ENCODE measurements around the gene LPXN. TPM values are rescaled to one million over a fixed set of nuclear protein-coding genes. Genes with fewer than 3 reads are reported as not detected.

The LPXN gene
- total and polyA plus RNA-seq, 10 donors = 50.8 to 83.7 (median 65.5) TPM

DNA sequence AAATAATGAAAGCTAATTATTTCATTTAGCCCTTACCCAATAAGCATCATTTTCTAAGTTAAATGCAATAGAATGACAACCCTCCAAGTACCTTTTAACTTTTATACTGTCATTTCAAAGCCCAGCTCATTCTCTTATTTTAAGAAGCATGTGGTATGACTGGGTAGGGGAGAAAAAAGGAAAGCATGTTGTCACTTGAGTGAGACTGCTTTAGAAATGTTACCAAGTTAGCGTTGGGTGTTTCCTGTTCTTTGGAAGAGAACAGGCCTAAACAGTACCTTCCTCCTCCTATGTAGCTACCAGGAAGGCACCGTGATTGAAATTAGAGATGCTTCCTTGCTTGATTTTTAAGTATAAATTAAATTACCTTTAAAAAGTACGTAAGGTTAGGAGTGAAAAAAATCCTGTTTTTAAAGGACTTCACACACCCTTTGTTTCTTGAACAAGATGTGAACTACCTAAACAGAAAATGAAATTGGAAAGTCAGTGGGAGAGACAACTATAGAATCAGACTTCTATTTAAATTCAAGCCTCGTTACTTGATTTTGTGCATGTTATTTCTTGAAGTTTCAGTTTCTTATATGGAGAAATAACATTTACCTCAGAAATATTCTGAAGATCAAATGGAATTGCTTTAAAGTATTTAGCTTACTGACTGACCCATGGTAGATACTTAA lies 46.1 kb upstream of the LPXN start:
- no peak overlapping the region for H3K27ac ChIP-seq
- peaks cover 0 to 100% (median 74%) of the 10 kb centered on the region in 6 donors for H3K36me3 ChIP-seq
- 77 to 82% (median 80%) methylated on average over 4 of the region's 4 CpGs for WGBS, 5 donors
- intact Hi-C loops (cut with DNase I; ENCODE audit: low total_unique reads) = no loop called here
- no peaks in the 10 kb centered on the region for H3K27me3 ChIP-seq (replicated peaks in 1 of 7)
- H3K4me1 ChIP-seq = peaks cover 0 to 5% (median 0%) of the 10 kb centered on the region in 6 donors
- no peak overlapping the region for H3K4me3 ChIP-seq
- DNase-seq = no peak
- TF ChIP-seq, protein P1, sequence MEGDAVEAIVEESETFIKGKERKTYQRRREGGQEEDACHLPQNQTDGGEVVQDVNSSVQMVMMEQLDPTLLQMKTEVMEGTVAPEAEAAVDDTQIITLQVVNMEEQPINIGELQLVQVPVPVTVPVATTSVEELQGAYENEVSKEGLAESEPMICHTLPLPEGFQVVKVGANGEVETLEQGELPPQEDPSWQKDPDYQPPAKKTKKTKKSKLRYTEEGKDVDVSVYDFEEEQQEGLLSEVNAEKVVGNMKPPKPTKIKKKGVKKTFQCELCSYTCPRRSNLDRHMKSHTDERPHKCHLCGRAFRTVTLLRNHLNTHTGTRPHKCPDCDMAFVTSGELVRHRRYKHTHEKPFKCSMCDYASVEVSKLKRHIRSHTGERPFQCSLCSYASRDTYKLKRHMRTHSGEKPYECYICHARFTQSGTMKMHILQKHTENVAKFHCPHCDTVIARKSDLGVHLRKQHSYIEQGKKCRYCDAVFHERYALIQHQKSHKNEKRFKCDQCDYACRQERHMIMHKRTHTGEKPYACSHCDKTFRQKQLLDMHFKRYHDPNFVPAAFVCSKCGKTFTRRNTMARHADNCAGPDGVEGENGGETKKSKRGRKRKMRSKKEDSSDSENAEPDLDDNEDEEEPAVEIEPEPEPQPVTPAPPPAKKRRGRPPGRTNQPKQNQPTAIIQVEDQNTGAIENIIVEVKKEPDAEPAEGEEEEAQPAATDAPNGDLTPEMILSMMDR (IDR thresholded peaks at IDR 0.05 in 8 of 11, conservative IDR thresholded peaks at IDR 0.05 in 3 of 11) = no peak
- no peak for TF ChIP-seq POLR2A (IDR thresholded peaks at IDR 0.05)
- TF ChIP-seq POLR2AphosphoS5 (IDR thresholded peaks at IDR 0.05) = no peak
- H3K9me3 ChIP-seq = no peaks in the 10 kb centered on the region

DNA sequence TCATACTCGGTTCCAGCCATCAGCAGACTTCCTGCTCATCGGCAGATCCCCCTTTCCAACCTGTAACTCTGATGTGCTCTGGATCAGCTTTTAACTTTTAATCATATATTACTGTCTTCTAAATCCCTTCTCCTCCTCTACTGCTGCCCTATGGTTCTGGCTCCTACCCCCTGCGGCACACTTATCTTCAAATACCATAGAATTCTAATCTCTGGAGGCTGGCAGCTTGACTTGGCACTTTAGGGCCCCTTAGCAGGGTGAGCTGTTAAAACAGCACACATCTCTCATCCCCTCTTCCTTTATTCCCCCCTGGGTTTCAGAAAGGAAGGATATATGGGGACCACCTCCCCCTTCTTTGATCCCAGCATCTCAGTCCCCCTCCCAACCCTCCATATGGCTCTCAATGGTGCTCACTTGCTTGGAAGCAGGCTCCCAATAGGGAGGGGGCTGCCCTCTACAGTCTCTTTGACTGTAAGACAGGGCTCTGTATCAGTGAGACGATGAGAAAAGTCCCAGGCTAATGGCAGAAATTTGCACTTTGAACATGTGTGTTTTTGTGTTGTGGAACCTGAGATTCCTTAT lies 42.4 kb upstream of the LPXN start:
- no peak overlapping the region for H3K4me3 ChIP-seq
- no peak for DNase-seq
- WGBS, 5 donors = 86 to 93% (median 89%) methylated on average over 4 of the region's 4 CpGs
- no peak overlapping the region for H3K27ac ChIP-seq
- no peak for TF ChIP-seq POLR2A (IDR thresholded peaks at IDR 0.05)
- TF ChIP-seq, protein P1 (IDR thresholded peaks at IDR 0.05 in 8 of 11, conservative IDR thresholded peaks at IDR 0.05 in 3 of 11) = peak in 1 of 11 experiments; percentile 11
- no peaks in the 10 kb centered on the region for H3K27me3 ChIP-seq (replicated peaks in 1 of 7)
- H3K4me1 ChIP-seq = no peaks in the 10 kb centered on the region
- no peaks in the 10 kb centered on the region for H3K9me3 ChIP-seq
- peaks cover 0 to 100% (median 87%) of the 10 kb centered on the region in 6 donors for H3K36me3 ChIP-seq
- intact Hi-C loops (cut with DNase I; ENCODE audit: low total_unique reads) = no loop called here

DNA sequence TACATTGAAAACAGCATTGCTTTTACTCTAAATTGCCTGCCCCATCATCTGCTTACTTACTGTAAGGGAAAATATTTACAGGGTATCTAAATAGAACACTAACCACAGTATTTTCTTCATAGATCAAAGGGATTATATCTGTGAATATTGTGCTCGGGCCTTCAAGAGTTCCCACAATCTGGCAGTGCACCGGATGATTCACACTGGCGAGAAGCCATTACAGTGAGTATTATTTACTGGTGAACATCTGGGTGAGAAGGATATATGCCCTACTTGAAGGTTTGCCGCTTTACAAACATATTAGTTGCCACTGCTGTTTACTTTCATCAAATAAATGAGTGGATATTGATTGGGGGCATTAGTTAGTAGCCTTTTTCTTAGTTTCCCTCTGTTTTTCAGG lies 40.9 kb upstream of the LPXN start:
- Histone ChIP-seq H3K4me1 (no peaks in the 10 kb centered on the region), H3K36me3 (peaks cover 0 to 100% (median 91%) of the 10 kb centered on the region in 6 donors), H3K27me3 (replicated peaks in 1 of 7) (no peaks in the 10 kb centered on the region), H3K9me3 (no peaks in the 10 kb centered on the region), H3K4me3 (no peak overlapping the region), H3K27ac (no peak overlapping the region)
- no peak for DNase-seq
- intact Hi-C loops (cut with DNase I; ENCODE audit: low total_unique reads) = no loop called here
- no peak for TF ChIP-seq POLR2A (IDR thresholded peaks at IDR 0.05)
- TF ChIP-seq, protein P1 (IDR thresholded peaks at IDR 0.05 in 8 of 11, conservative IDR thresholded peaks at IDR 0.05 in 3 of 11) = no peak
- no peak for TF ChIP-seq POLR2AphosphoS5 (IDR thresholded peaks at IDR 0.05)
- 81 to 94% (median 93%) methylated on average over 4 of the region's 4 CpGs for WGBS, 5 donors

DNA sequence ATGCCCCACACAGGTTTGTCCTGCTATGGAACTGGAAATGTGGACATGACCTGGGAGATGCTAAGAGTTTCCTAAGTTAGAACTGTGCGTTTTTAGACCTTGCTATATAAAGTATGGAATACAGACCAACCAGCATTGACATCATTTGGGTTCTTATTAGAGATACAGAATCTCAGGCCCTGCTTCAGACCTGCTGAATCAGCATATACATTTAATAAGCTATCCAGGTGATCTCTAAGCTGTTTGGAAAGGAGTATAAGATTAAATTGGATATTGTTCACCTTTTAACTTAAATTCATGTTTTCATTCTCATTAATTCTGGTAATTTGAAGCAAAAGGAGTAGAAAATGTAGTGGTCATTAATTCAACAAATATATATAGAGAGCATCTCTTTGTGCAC lies 39.9 kb upstream of the LPXN start:
- Histone ChIP-seq H3K36me3 (peaks cover 0 to 100% (median 92%) of the 10 kb centered on the region in 6 donors), H3K27ac (no peak overlapping the region)
- intact Hi-C loops (cut with DNase I; ENCODE audit: low total_unique reads) = no loop called here

More for the DNA sequence above, 39.9 kb upstream of the LPXN start:
- TF ChIP-seq POLR2AphosphoS5 (IDR thresholded peaks at IDR 0.05) = no peak
- TF ChIP-seq, protein P1 (IDR thresholded peaks at IDR 0.05 in 8 of 11, conservative IDR thresholded peaks at IDR 0.05 in 3 of 11) = no peak
- TF ChIP-seq POLR2A (IDR thresholded peaks at IDR 0.05) = no peak
- H3K4me1 ChIP-seq = no peaks in the 10 kb centered on the region
- no peaks in the 10 kb centered on the region for H3K27me3 ChIP-seq (replicated peaks in 1 of 7)
- no peak for DNase-seq
- no peaks in the 10 kb centered on the region for H3K9me3 ChIP-seq
- WGBS, 5 donors = 86 to 100% (median 93%) methylated on average over 1 of the region's 1 CpG
- H3K4me3 ChIP-seq = no peak overlapping the region

Data from spleen (tissue), 11 donors.